B cell (primary cell): ENCODE measurements around the gene CCDC87.

Experiments used
- CTCF ChIP-seq: fragments of 200-600 bp; IDR thresholded peaks from one replicate; pipeline ENCODE4 v1.8.0; 2022; ENCODE audit warnings: antibody characterized with exemption, mild to moderate bottlenecking
- EZH2 ChIP-seq: IDR thresholded peaks from 2 replicates; pipeline ENCODE4 v1.6.1; 2012; ENCODE audit warnings: borderline replicate concordance, low read depth, mild to moderate bottlenecking, moderate library complexity, low read length; ENCODE audit not compliant: insufficient read depth, poor library complexity, severe bottlenecking

DNA sequence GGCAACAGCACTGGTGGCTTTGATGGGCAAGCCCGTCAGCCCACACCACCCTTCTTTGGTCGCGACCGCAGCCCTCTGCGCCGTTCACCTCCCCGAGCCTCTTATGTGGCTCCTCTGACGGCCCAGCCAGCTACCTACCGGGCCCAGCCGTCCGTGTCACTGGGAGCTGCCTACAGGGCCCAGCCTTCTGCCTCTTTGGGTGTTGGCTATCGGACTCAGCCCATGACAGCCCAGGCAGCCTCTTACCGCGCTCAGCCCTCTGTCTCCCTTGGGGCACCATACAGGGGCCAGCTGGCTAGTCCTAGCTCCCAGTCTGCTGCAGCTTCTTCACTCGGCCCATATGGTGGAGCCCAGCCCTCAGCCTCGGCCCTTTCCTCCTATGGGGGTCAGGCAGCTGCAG lies 31.6 kb upstream of the CCDC87 start:
- TF ChIP-seq CTCF = no peak
- TF ChIP-seq EZH2 = no peak
